ENCODE results near the gene P2RY8. TPM values are rescaled to one million over a fixed set of nuclear protein-coding genes. Genes with fewer than 3 reads are reported as not detected.

P2RY8 gene
- total RNA-seq, 2 donors from 2014 or later, result 4.0 to 4.2 TPM

DNA sequence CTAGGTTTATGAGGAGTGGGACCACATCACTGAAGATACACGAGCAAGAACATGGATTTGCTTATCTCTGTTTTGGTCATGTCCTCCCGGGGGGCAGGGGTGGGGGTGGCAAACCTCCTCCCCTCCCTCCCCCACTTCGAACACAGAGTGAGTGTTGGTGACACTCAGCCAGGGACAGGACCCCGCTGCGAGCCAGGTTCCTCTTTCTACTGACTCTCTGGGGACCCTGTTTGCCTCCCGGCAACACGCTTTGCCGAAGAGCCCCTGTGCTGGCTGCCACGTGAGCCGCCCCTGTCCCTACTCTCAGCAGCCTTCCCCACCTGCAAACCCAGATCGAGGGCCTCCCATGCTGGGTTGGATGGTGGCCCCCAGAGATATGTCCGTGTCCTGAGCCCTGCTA is 34.7 kb downstream of the P2RY8 start:
- TF ChIP-seq, protein P1, sequence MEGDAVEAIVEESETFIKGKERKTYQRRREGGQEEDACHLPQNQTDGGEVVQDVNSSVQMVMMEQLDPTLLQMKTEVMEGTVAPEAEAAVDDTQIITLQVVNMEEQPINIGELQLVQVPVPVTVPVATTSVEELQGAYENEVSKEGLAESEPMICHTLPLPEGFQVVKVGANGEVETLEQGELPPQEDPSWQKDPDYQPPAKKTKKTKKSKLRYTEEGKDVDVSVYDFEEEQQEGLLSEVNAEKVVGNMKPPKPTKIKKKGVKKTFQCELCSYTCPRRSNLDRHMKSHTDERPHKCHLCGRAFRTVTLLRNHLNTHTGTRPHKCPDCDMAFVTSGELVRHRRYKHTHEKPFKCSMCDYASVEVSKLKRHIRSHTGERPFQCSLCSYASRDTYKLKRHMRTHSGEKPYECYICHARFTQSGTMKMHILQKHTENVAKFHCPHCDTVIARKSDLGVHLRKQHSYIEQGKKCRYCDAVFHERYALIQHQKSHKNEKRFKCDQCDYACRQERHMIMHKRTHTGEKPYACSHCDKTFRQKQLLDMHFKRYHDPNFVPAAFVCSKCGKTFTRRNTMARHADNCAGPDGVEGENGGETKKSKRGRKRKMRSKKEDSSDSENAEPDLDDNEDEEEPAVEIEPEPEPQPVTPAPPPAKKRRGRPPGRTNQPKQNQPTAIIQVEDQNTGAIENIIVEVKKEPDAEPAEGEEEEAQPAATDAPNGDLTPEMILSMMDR (IDR thresholded peaks at IDR 0.05), result no peak
- H3K9me3 ChIP-seq, result no peaks in the 10 kb centered on the region
- no peak overlapping the region for H3K27ac ChIP-seq
- no peaks in the 10 kb centered on the region for H3K27me3 ChIP-seq (replicated peaks; ENCODE audit: insufficient read depth)
- H3K4me1 ChIP-seq (ENCODE audit: control insufficient read depth in 1 of 2, low read depth in 2 of 2), result no peaks in the 10 kb centered on the region
- no peaks in the 10 kb centered on the region for H3K36me3 ChIP-seq
- H3K4me3 ChIP-seq, result no peak overlapping the region
- no peak for ATAC-seq (ENCODE audit: insufficient number of reproducible peaks, low FRiP score, low read depth)
- DNase-seq (ENCODE audit: low spot score), result no peak

DNA sequence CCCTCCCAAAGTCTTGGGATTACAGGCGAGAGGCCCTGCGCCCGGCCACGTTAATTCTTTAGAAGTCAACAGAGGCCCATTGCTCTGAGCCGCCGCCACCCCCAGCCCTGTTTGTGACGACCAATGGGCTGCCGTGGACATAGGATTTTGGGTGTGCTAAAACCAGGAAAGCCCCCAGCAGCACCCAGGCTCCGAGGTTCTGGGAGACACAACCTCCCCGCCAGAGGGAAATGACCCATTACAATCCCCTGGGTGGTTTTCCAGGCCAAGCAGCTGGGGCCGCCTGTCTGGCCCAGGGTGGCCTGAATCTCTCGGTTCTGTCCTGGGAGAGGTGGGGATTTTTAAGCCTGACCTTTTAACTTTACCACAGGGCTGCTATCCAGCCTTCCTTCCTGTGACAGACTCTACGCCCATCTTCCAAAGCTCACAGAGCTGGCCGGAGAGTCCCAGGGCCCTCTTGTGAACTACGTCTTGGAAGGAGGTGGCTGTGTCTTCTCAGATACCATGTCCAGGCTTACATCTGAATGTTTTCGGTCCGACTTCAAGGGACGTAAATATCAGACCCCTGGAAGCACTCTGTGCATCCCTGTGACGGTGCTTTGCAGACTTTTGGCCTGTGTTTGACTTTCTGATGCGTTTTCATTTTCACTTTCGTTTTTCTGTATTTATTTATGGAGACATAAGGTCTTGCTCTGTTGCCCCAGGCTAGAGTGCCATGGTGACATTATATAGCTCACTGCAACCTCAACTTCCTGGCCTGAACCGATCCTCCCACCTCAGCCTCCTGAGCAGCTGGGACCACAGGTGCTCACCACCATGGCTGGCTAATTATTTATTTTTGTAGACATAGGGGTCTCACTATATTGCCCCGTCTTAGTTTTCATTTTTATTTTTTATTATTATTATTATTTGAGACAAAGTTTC is 36.0 kb downstream of the P2RY8 start:
- H3K4me1 ChIP-seq (ENCODE audit: control insufficient read depth in 1 of 2, low read depth in 2 of 2), result no peaks in the 10 kb centered on the region
- H3K36me3 ChIP-seq, result no peaks in the 10 kb centered on the region
- no peaks in the 10 kb centered on the region for H3K27me3 ChIP-seq (replicated peaks; ENCODE audit: insufficient read depth)
- no peak for DNase-seq (ENCODE audit: low spot score)
- H3K9me3 ChIP-seq, result no peaks in the 10 kb centered on the region
- no peak overlapping the region for H3K27ac ChIP-seq
- H3K4me3 ChIP-seq, result no peak overlapping the region
- no peak for ATAC-seq (ENCODE audit: insufficient number of reproducible peaks, low FRiP score, low read depth)
- TF ChIP-seq, protein P1 (IDR thresholded peaks at IDR 0.05), result no peak

DNA sequence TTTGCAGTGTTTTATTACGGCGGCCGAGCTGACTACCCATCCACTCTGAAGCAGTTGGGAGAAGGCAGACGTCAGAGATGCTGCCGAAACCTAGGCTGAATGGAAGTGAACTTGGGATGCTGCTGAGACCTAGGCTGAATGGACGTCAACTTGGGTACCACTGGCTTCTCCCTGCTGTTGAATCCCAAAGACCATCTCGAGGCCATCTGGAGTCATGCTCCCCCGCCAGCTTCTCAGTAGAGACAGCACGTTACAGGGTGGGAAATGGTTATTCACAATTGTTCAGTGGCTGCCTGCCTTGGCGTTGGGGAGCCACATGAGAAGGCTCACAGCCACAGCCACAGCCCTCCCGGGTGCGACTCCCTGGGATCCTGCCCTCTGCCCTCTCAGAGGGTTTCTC is 40.9 kb downstream of the P2RY8 start:
- no peak overlapping the region for H3K4me3 ChIP-seq
- DNase-seq (ENCODE audit: low spot score), result no peak
- no peak for ATAC-seq (ENCODE audit: insufficient number of reproducible peaks, low FRiP score, low read depth)
- H3K4me1 ChIP-seq (ENCODE audit: control insufficient read depth in 1 of 2, low read depth in 2 of 2), result no peaks in the 10 kb centered on the region
- H3K27ac ChIP-seq, result no peak overlapping the region
- H3K27me3 ChIP-seq (replicated peaks; ENCODE audit: insufficient read depth), result no peaks in the 10 kb centered on the region
- TF ChIP-seq, protein P1 (IDR thresholded peaks at IDR 0.05), result no peak
- no peaks in the 10 kb centered on the region for H3K36me3 ChIP-seq
- H3K9me3 ChIP-seq, result no peaks in the 10 kb centered on the region

DNA sequence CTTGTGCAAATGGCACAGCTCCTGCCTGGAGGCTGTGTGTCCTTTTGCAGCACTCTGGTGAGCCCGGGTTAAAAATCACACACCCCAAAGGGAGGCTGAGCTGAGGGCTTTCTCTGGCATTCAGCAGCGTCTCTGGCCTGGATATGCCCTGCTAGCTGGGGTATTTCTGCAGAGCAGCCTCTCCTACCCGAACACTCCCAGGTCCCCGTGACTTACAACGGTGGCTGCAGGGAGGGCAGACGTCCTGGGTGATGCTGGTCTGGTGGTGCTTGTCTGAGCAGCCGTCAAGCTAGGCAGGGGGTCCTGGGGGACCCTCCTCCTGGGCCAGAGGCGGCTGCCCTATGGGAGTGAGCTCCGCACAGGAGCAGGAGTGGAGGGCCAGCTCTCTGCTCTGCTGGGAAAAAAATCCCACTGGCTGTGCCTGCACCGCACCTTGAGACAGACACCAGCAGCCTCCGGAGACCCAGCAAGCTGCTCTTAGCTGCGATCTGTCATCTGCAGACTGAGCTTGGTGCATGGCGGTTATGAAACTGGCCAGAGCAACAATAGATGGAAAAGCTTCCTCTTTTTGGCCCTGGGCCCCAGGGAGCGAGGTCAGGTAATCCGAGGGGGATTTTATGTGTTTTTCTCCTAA is 43.0 kb downstream of the P2RY8 start:
- Histone ChIP-seq H3K9me3 (no peaks in the 10 kb centered on the region), H3K27ac (no peak overlapping the region), H3K36me3 (no peaks in the 10 kb centered on the region), H3K4me3 (no peak overlapping the region), H3K4me1 (ENCODE audit: control insufficient read depth in 1 of 2, low read depth in 2 of 2) (no peaks in the 10 kb centered on the region), H3K27me3 (replicated peaks; ENCODE audit: insufficient read depth) (no peaks in the 10 kb centered on the region)
- DNase-seq (ENCODE audit: low spot score), result no peak
- no peak for ATAC-seq (ENCODE audit: insufficient number of reproducible peaks, low FRiP score, low read depth)
- TF ChIP-seq, protein P1 (IDR thresholded peaks at IDR 0.05), result no peak

DNA sequence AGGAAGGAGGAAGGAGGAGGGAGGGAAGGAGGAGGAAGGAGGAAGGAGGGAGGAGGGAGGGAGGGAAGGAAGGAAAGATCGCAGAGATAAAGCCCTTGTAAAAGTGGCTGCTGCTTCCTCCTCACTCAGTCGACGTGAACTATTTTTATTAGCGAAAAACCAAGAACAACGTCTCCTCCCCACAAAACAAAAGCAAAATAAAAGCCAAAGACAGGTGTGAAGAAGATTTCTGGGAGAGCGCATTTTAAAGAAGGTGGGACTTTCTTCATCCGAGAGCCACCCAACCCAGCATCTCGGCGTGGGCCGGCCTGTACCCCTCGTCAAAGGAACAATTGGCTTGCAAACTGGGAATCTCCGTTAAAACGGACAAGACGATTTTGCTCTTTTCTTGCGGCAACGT is 43.6 kb downstream of the P2RY8 start:
- ATAC-seq (ENCODE audit: insufficient number of reproducible peaks, low FRiP score, low read depth) (no peak), DNase-seq (ENCODE audit: low spot score) (no peak)
- TF ChIP-seq, protein P1 (IDR thresholded peaks at IDR 0.05), result no peak
- H3K36me3 ChIP-seq, result no peaks in the 10 kb centered on the region
- no peaks in the 10 kb centered on the region for H3K27me3 ChIP-seq (replicated peaks; ENCODE audit: insufficient read depth)
- H3K9me3 ChIP-seq, result no peaks in the 10 kb centered on the region
- H3K4me1 ChIP-seq (ENCODE audit: control insufficient read depth in 1 of 2, low read depth in 2 of 2), result no peaks in the 10 kb centered on the region
- no peak overlapping the region for H3K27ac ChIP-seq
- H3K4me3 ChIP-seq, result no peak overlapping the region

All from thoracic aorta (tissue), 2 donors.